ENCODE data around the gene MNS1. TPM values are rescaled to one million over a fixed set of nuclear protein-coding genes. Genes with fewer than 3 reads are reported as not detected.

The MNS1 gene
- total and polyA plus RNA-seq, 2 of the 13 experiments (the other 11 are each of a cell fraction or from before 2014, with no cell fraction given) = 0.22 to 1.7 TPM

DNA sequence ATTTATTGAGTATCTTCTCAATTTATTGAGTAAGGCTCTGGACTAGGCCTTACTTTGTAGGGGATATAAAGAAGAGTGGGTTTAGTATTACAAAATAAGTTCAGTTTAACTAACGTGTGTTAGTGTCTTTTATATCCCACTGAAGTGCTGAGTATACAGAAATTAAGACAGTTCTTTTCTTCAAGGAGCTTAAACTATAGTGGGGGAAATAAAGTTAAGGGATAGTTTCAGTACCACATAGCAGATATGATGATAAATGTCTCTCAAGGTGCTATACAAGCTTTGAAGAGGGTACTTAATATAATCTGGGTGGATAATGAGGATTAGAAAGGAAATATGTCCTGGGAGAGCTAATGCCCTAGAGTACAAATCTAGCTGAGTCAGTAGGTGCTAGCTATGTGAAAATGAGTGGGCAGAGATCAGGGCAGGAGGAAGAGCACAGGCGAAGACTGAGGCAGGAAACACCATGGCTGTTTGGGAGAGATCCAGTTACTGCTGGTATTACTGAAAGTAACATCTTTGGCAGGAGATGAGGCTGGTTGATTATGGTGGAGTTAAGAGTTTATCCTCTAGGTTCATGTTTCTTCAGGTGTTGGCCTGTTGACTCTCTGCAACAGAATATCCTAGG, 53.7 kb downstream of the MNS1 start:
- Histone ChIP-seq H3K27me3 (ENCODE audit: control insufficient read depth in 1 of 2, insufficient read depth in 2 of 2, low read length in 2 of 2) (no peaks in the 10 kb centered on the region), H3K36me3 (replicated peaks in 1 of 2; ENCODE audit: control insufficient read depth in 1 of 2, insufficient read depth in 2 of 2, low read length in 2 of 2) (no peaks in the 10 kb centered on the region), H3K9ac (ENCODE audit: insufficient read depth, low read depth, low read length) (no peak overlapping the region), H4K20me1 (ENCODE audit: insufficient read depth, low read length) (no peaks in the 10 kb centered on the region), H3K4me2 (ENCODE audit: low read depth, low read length) (no peak overlapping the region), H2AFZ (ENCODE audit: low read length) (no peak overlapping the region), H3K79me2 (ENCODE audit: insufficient read depth, low read length) (no peaks in the 10 kb centered on the region), H3K4me1 (ENCODE audit: insufficient read depth, low read length) (no peaks in the 10 kb centered on the region), H3K4me3 (replicated peaks in 1 of 3; ENCODE audit: insufficient read depth in 1 of 3, low read depth in 2 of 3, low read length in 3 of 3) (no peak overlapping the region), H3K27ac (ENCODE audit: extremely low read length, insufficient read depth, low read length) (no peak overlapping the region), H3K9me3 (ENCODE audit: low read length) (no peaks in the 10 kb centered on the region)
- ChIA-PET POLR2A (no interaction called here), CTCF (ENCODE audit: low intra/inter-chr PET ratio, low total read pairs) (no interaction called here)
- BruUV-seq (replicated peaks) = no TSS peak
- 88% methylated on average over 2 of the region's 2 CpGs for WGBS (ENCODE audit: low lambda C conversion rate)
- no peak for TF ChIP-seq SMAD9 (CRISPR knock-in tag; IDR thresholded peaks at IDR 0.05)
- no peak for TF ChIP-seq ZNF256 (CRISPR knock-in tag; conservative IDR thresholded peaks at IDR 0.05)
- no peak for TF ChIP-seq ZNF816 (CRISPR knock-in tag; IDR thresholded peaks at IDR 0.05; ENCODE audit: borderline replicate concordance)
- no peak for TF ChIP-seq ZNF326 (CRISPR knock-in tag; IDR thresholded peaks at IDR 0.05; ENCODE audit: borderline replicate concordance)
- peak in 1 of 2 experiments; percentile 42; a peak in 2 of 4 replicates for TF ChIP-seq MAFK (conservative IDR thresholded peaks at IDR 0.05 in 1 of 2, IDR thresholded peaks at IDR 0.05 in 1 of 2; ENCODE audit: low read length in 2 of 2)
- ATAC-seq (no peak), DNase-seq (ENCODE audit: low spot score) (no peak), FAIRE-seq (no peak)
- intact Hi-C loops (cut with micrococcal nuclease; ENCODE audit: unreplicated experiment) (no loop called here), in situ Hi-C loops (cut with HindIII; ENCODE audit: extremely low pct_ligation_motif_present, low pct_unique_long_range_greater_than_20kb) (no loop called here)

GRCh38 chr15:56410721-56411120, 54.2 kb downstream of the MNS1 start:
- BruUV-seq (replicated peaks) = no TSS peak
- no peak overlapping the region for H3K9ac ChIP-seq (ENCODE audit: insufficient read depth, low read depth, low read length)
- H3K27ac ChIP-seq (ENCODE audit: extremely low read length, insufficient read depth, low read length) = no peak overlapping the region
- H3K4me1 ChIP-seq (ENCODE audit: insufficient read depth, low read length) = no peaks in the 10 kb centered on the region
- no peak overlapping the region for H2AFZ ChIP-seq (ENCODE audit: low read length)
- ATAC-seq = no peak
- H3K9me3 ChIP-seq (ENCODE audit: low read length) = no peaks in the 10 kb centered on the region
- FAIRE-seq = no peak
- intact Hi-C loops (cut with micrococcal nuclease; ENCODE audit: unreplicated experiment) (no loop called here), in situ Hi-C loops (cut with HindIII; ENCODE audit: extremely low pct_ligation_motif_present, low pct_unique_long_range_greater_than_20kb) (no loop called here)
- H3K4me3 ChIP-seq (replicated peaks in 1 of 3; ENCODE audit: insufficient read depth in 1 of 3, low read depth in 2 of 3, low read length in 3 of 3) = no peak overlapping the region
- H3K4me2 ChIP-seq (ENCODE audit: low read depth, low read length) = no peak overlapping the region
- ChIA-PET CTCF (ENCODE audit: low intra/inter-chr PET ratio, low total read pairs) (no interaction called here), POLR2A (no interaction called here)
- H3K27me3 ChIP-seq (ENCODE audit: control insufficient read depth in 1 of 2, insufficient read depth in 2 of 2, low read length in 2 of 2) = no peaks in the 10 kb centered on the region
- no peaks in the 10 kb centered on the region for H3K36me3 ChIP-seq (replicated peaks in 1 of 2; ENCODE audit: control insufficient read depth in 1 of 2, insufficient read depth in 2 of 2, low read length in 2 of 2)
- H3K79me2 ChIP-seq (ENCODE audit: insufficient read depth, low read length) = no peaks in the 10 kb centered on the region
- H4K20me1 ChIP-seq (ENCODE audit: insufficient read depth, low read length) = no peaks in the 10 kb centered on the region
- no peak for DNase-seq (ENCODE audit: low spot score)
- TF ChIP-seq ZNF792 (CRISPR knock-in tag; IDR thresholded peaks at IDR 0.05) (no peak), ZNF605 (CRISPR knock-in tag; IDR thresholded peaks at IDR 0.05) (no peak), FOXJ3 (CRISPR knock-in tag; IDR thresholded peaks at IDR 0.05; ENCODE audit: borderline replicate concordance) (no peak), ZNF552 (CRISPR knock-in tag; IDR thresholded peaks at IDR 0.05; ENCODE audit: borderline replicate concordance) (no peak), MAFK (conservative IDR thresholded peaks at IDR 0.05 in 1 of 2, IDR thresholded peaks at IDR 0.05 in 1 of 2; ENCODE audit: low read length in 2 of 2) (no peak), KDM5A (IDR thresholded peaks at IDR 0.05; ENCODE audit: borderline replicate concordance, low read length) (no peak)
- TF ChIP-seq, protein P1, sequence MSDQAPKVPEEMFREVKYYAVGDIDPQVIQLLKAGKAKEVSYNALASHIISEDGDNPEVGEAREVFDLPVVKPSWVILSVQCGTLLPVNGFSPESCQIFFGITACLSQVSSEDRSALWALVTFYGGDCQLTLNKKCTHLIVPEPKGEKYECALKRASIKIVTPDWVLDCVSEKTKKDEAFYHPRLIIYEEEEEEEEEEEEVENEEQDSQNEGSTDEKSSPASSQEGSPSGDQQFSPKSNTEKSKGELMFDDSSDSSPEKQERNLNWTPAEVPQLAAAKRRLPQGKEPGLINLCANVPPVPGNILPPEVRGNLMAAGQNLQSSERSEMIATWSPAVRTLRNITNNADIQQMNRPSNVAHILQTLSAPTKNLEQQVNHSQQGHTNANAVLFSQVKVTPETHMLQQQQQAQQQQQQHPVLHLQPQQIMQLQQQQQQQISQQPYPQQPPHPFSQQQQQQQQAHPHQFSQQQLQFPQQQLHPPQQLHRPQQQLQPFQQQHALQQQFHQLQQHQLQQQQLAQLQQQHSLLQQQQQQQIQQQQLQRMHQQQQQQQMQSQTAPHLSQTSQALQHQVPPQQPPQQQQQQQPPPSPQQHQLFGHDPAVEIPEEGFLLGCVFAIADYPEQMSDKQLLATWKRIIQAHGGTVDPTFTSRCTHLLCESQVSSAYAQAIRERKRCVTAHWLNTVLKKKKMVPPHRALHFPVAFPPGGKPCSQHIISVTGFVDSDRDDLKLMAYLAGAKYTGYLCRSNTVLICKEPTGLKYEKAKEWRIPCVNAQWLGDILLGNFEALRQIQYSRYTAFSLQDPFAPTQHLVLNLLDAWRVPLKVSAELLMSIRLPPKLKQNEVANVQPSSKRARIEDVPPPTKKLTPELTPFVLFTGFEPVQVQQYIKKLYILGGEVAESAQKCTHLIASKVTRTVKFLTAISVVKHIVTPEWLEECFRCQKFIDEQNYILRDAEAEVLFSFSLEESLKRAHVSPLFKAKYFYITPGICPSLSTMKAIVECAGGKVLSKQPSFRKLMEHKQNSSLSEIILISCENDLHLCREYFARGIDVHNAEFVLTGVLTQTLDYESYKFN (CRISPR knock-in tag; conservative IDR thresholded peaks at IDR 0.05) = no peak
- TF ChIP-seq, protein P2, sequence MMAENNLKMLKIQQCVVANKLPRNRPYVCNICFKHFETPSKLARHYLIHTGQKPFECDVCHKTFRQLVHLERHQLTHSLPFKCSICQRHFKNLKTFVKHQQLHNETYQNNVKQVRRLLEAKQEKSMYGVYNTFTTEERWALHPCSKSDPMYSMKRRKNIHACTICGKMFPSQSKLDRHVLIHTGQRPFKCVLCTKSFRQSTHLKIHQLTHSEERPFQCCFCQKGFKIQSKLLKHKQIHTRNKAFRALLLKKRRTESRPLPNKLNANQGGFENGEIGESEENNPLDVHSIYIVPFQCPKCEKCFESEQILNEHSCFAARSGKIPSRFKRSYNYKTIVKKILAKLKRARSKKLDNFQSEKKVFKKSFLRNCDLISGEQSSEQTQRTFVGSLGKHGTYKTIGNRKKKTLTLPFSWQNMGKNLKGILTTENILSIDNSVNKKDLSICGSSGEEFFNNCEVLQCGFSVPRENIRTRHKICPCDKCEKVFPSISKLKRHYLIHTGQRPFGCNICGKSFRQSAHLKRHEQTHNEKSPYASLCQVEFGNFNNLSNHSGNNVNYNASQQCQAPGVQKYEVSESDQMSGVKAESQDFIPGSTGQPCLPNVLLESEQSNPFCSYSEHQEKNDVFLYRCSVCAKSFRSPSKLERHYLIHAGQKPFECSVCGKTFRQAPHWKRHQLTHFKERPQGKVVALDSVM (CRISPR knock-in tag; IDR thresholded peaks at IDR 0.05) = no peak
- TF ChIP-seq, protein P3, sequence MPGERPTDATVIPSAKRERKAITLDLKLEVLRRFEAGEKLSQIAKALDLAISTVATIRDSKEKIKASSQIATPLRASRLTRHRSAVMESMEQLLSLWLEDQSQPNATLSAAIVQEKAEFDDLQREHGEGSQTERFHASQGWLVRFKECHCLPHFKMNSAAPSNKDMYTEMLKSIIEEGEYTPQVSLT (CRISPR knock-in tag; IDR thresholded peaks at IDR 0.05; ENCODE audit: borderline replicate concordance, low read depth) = no peak
